CD8-positive, alpha-beta memory T cell (primary cell): ENCODE measurements around the gene CCDC188. TPM values are rescaled to one million over a fixed set of nuclear protein-coding genes. Genes with fewer than 3 reads are reported as not detected.

Source experiments
- CTCF ChIA-PET: fragments of 350-600 bp; sonication (Branson Sonifier 250); formaldehyde crosslinking; loops from one replicate; lab custom pipeline; 2021; ENCODE audit warnings: antibody characterized with exemption; lab: Charles Lee
- POLR2A ChIA-PET: fragments of 350-600 bp; sonication (Branson Sonifier 250); formaldehyde crosslinking; loops from one replicate; lab custom pipeline; 2021; ENCODE audit warnings: antibody characterized with exemption; lab: Charles Lee
- DNase-seq, 5 donors: peaks; one replicate each; pipeline versions ENCODE4 v3.0.0 to v3.0.0-alpha.2; 2020 to 2022; ENCODE audit warnings: mixed read lengths in 1 of 5
- H3K27ac ChIP-seq: one replicate; pipeline ENCODE4 v1.7.0; 2013; ENCODE audit warnings: low read depth, mild to moderate bottlenecking, low read length, moderate library complexity
- H3K27me3 ChIP-seq: 2 replicates; pipeline ENCODE4 v1.7.0; 2013; ENCODE audit warnings: low read length, mild to moderate bottlenecking; ENCODE audit not compliant: insufficient read depth, poor library complexity, severe bottlenecking
- H3K36me3 ChIP-seq: 2 replicates; pipeline ENCODE4 v1.7.0; 2013; ENCODE audit warnings: mild to moderate bottlenecking, low read length, moderate library complexity; ENCODE audit not compliant: insufficient read depth
- H3K4me1 ChIP-seq: 2 replicates; pipeline ENCODE4 v1.7.0; 2013; ENCODE audit warnings: mild to moderate bottlenecking, low read length, moderate library complexity; ENCODE audit not compliant: insufficient read depth
- H3K4me3 ChIP-seq: 2 replicates; pipeline ENCODE4 v1.7.0; 2013; ENCODE audit warnings: mild to moderate bottlenecking, low read length
- H3K9me3 ChIP-seq: 2 replicates; pipeline ENCODE4 v1.7.0; 2013; ENCODE audit warnings: mild to moderate bottlenecking, low read length
- H3K27ac Mint-ChIP-seq, 8 donors: one replicate each; pipeline ENCODE4 v1.8.0; 2020 to 2021; ENCODE audit warnings: mixed read lengths in 8 of 8, mild to moderate bottlenecking in 6 of 8, inconsistent platforms in 3 of 8, moderate library complexity in 3 of 8
- H3K27me3 Mint-ChIP-seq, 2 donors: one replicate each; pipeline ENCODE4 v1.8.0; 2020 to 2021; ENCODE audit warnings: mixed read lengths in 2 of 2, mild to moderate bottlenecking in 1 of 2, moderate library complexity in 1 of 2
- H3K36me3 Mint-ChIP-seq, 3 donors: one replicate each; pipeline ENCODE4 v1.8.0; 2020 to 2021; ENCODE audit warnings: mixed read lengths in 3 of 3, inconsistent platforms in 1 of 3, mild to moderate bottlenecking in 1 of 3
- H3K4me1 Mint-ChIP-seq, 3 donors: one replicate each; pipeline ENCODE4 v1.8.0; 2020 to 2021; ENCODE audit warnings: mixed read lengths in 3 of 3, inconsistent platforms in 1 of 3, mild to moderate bottlenecking in 1 of 3
- H3K4me3 Mint-ChIP-seq, 7 donors: one replicate each; pipeline ENCODE4 v1.8.0; 2020 to 2021; ENCODE audit warnings: mixed read lengths in 7 of 7, mild to moderate bottlenecking in 6 of 7, moderate library complexity in 4 of 7, inconsistent platforms in 2 of 7
- H3K9me3 Mint-ChIP-seq, 5 donors: one replicate each; pipeline ENCODE4 v1.8.0; 2020 to 2022; ENCODE audit warnings: mixed read lengths in 5 of 5, mild to moderate bottlenecking in 3 of 5, moderate library complexity in 2 of 5, inconsistent platforms in 1 of 5
- polyA plus RNA-seq: library from polyadenylated mRNA; unstranded; fragments of 300-500 nt; fragmentation: Illumina TruSeq; gene quantifications from one replicate; pipeline ENCODE4 v1.2.3, GENCODE V29; 2021
- total RNA-seq, 2 experiments: library from RNA; stranded (reverse); gene quantifications; one replicate each; pipeline ENCODE4 v1.2.3, GENCODE V29; 2021

CCDC188 gene
- total and polyA plus RNA-seq, 3 experiments from 2014 or later: not detected

GRCh38 chr22:20186871-20187546, 36.2 kb upstream of the CCDC188 start:
- no peaks in the 10 kb centered on the region for H3K36me3 ChIP-seq
- Mint-ChIP-seq H3K27ac (no peak overlapping the region), H3K4me1 (peaks cover 0 to 2% (median 0%) of the 10 kb centered on the region in 3 donors), H3K9me3 (no peaks in the 10 kb centered on the region), H3K4me3 (no peak overlapping the region), H3K27me3 (no peaks in the 10 kb centered on the region), H3K36me3 (no peaks in the 10 kb centered on the region)
- no peaks in the 10 kb centered on the region for H3K9me3 ChIP-seq
- no peak for DNase-seq
- POLR2A ChIA-PET: no interaction called here
- no peak overlapping the region for H3K27ac ChIP-seq
- H3K27me3 ChIP-seq: no peaks in the 10 kb centered on the region
- no peaks in the 10 kb centered on the region for H3K4me1 ChIP-seq
- no peak overlapping the region for H3K4me3 ChIP-seq
- CTCF ChIA-PET: no interaction called here

DNA sequence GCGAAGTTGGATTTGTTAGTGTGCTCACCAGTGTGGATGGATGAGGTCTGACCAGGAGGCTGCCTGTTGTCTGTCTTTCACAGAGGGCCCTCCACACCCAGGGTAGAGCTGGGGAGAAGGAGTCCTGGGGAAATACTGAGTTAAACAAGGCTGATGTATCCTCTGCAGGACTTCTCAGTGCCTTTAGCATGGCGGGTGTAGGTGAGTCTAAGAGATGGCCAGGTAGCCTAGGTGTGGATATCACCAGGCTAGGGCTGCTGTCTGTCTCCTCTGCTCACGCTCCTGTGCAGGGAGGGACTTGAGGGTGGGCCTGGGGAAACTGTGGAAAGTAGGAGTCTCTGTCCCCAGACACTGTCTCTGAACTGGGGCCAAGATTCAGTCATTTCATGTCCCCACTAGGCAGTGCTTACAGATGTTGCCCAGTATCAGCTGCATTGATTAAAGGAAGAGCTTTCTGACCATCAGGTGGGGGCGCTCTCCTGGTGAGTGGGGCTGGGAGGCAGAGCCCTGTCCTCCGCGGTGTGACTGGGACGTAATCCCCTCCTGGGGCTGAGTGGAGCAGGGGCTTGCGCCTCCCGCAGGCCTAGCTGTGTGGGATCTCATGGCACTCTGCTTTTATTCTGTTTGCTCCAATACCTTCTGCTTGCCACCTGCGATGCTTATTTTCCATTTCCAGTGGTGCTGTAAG, 35.5 kb upstream of the CCDC188 start:
- CTCF ChIA-PET: no interaction called here
- no peak overlapping the region for H3K4me3 ChIP-seq
- no peaks in the 10 kb centered on the region for H3K4me1 ChIP-seq
- H3K27ac ChIP-seq: no peak overlapping the region
- POLR2A ChIA-PET: no interaction called here
- H3K9me3 Mint-ChIP-seq: no peaks in the 10 kb centered on the region
- H3K27me3 Mint-ChIP-seq: no peaks in the 10 kb centered on the region
- H3K4me3 Mint-ChIP-seq: no peak overlapping the region
- H3K36me3 Mint-ChIP-seq: no peaks in the 10 kb centered on the region
- peaks cover 0 to 2% (median 0%) of the 10 kb centered on the region in 3 donors for H3K4me1 Mint-ChIP-seq
- no peaks in the 10 kb centered on the region for H3K27me3 ChIP-seq
- no peak for DNase-seq
- no peaks in the 10 kb centered on the region for H3K9me3 ChIP-seq
- H3K27ac Mint-ChIP-seq: no peak overlapping the region
- H3K36me3 ChIP-seq: no peaks in the 10 kb centered on the region

GRCh38 chr22:20185750-20186149, 34.9 kb upstream of the CCDC188 start:
- H3K36me3 ChIP-seq: no peaks in the 10 kb centered on the region
- Mint-ChIP-seq H3K27ac (no peak overlapping the region), H3K4me3 (no peak overlapping the region), H3K27me3 (peaks cover 0 to 2% of the 10 kb centered on the region in 2 donors), H3K9me3 (no peaks in the 10 kb centered on the region), H3K36me3 (no peaks in the 10 kb centered on the region), H3K4me1 (peaks cover 0 to 2% (median 0%) of the 10 kb centered on the region in 3 donors)
- H3K27ac ChIP-seq: no peak overlapping the region
- H3K4me3 ChIP-seq: no peak overlapping the region
- CTCF ChIA-PET: no interaction called here
- POLR2A ChIA-PET: no interaction called here
- DNase-seq: no peak
- no peaks in the 10 kb centered on the region for H3K27me3 ChIP-seq
- H3K4me1 ChIP-seq: no peaks in the 10 kb centered on the region
- H3K9me3 ChIP-seq: no peaks in the 10 kb centered on the region

DNA sequence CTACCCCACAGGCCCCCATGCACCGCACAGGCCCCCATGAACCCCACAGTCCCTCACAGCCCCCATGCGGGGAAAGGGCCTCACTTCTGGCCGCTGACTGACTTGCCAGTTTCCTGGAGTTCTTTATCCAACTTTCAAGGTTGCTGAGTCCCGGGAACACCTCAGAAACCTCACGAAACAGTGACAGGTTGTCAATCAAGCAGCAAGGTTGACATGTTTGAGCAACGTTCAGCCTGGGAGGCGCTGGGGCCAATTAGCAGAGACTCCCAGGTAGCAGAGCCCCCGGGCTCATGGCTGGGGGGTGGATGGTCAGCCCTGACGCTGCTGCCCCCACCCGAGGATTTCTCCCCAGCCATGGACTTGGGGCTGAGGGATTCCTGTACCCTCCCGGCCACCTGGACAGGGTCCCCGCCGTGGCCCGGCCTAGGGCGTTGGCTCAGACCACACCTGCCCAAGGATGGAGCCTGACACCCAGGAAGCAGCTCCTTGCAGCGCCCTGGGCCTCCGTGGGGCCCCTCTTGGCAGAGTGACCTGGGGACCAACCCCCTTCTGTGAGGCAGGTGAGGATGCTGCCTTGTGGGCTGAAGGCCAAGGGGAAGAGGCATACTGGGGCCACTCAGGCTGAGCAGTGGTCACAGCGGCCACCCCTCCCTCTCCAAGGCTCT, 33.8 kb upstream of the CCDC188 start:
- no peaks in the 10 kb centered on the region for H3K27me3 ChIP-seq
- H3K9me3 ChIP-seq: no peaks in the 10 kb centered on the region
- DNase-seq: no peak
- Mint-ChIP-seq H3K36me3 (no peaks in the 10 kb centered on the region), H3K4me1 (no peaks in the 10 kb centered on the region), H3K9me3 (no peaks in the 10 kb centered on the region), H3K27ac (peak overlapping the region in 1 of 8 donors; percentile 63), H3K4me3 (no peak overlapping the region), H3K27me3 (peaks cover 0 to 3% of the 10 kb centered on the region in 2 donors)
- ChIA-PET CTCF (no interaction called here), POLR2A (no interaction called here)
- H3K36me3 ChIP-seq: no peaks in the 10 kb centered on the region
- no peak overlapping the region for H3K4me3 ChIP-seq
- no peaks in the 10 kb centered on the region for H3K4me1 ChIP-seq
- H3K27ac ChIP-seq: no peak overlapping the region

GRCh38 chr22:20183823-20184222, 33.0 kb upstream of the CCDC188 start:
- Histone ChIP-seq H3K36me3 (no peaks in the 10 kb centered on the region), H3K4me1 (no peaks in the 10 kb centered on the region), H3K4me3 (no peak overlapping the region), H3K9me3 (no peaks in the 10 kb centered on the region), H3K27me3 (peaks cover under 1% of the 10 kb centered on the region), H3K27ac (no peak overlapping the region)
- no peak overlapping the region for H3K4me3 Mint-ChIP-seq
- CTCF ChIA-PET: no interaction called here
- no peaks in the 10 kb centered on the region for H3K4me1 Mint-ChIP-seq
- H3K27me3 Mint-ChIP-seq: peaks cover 0 to 3% of the 10 kb centered on the region in 2 donors
- no peak overlapping the region for H3K27ac Mint-ChIP-seq
- no peak for DNase-seq
- POLR2A ChIA-PET: no interaction called here
- H3K9me3 Mint-ChIP-seq: no peaks in the 10 kb centered on the region
- no peaks in the 10 kb centered on the region for H3K36me3 Mint-ChIP-seq

- H3K27me3 Mint-ChIP-seq: peaks cover 0 to 3% of the 10 kb centered on the region in 2 donors
- POLR2A ChIA-PET: no interaction called here
- no peaks in the 10 kb centered on the region for H3K9me3 Mint-ChIP-seq
- no peak overlapping the region for H3K27ac ChIP-seq
- no peaks in the 10 kb centered on the region for H3K4me1 Mint-ChIP-seq
- no peak overlapping the region for H3K4me3 ChIP-seq
- peaks cover 3% of the 10 kb centered on the region for H3K27me3 ChIP-seq
- no peaks in the 10 kb centered on the region for H3K9me3 ChIP-seq
- no peaks in the 10 kb centered on the region for H3K36me3 Mint-ChIP-seq
- no peaks in the 10 kb centered on the region for H3K36me3 ChIP-seq
- H3K27ac Mint-ChIP-seq: peak overlapping the region in 1 of 8 donors; percentile 46
- no peak overlapping the region for H3K4me3 Mint-ChIP-seq
- no peaks in the 10 kb centered on the region for H3K4me1 ChIP-seq
- DNase-seq: no peak
- CTCF ChIA-PET: no interaction called here
Measured at GRCh38 chr22:20183101-20183500, 32.2 kb upstream of the CCDC188 start.

- DNase-seq: no peak
- H3K9me3 ChIP-seq: no peaks in the 10 kb centered on the region
- Mint-ChIP-seq H3K27ac (no peak overlapping the region), H3K27me3 (peaks cover 0 to 3% of the 10 kb centered on the region in 2 donors), H3K36me3 (no peaks in the 10 kb centered on the region), H3K9me3 (no peaks in the 10 kb centered on the region), H3K4me3 (no peak overlapping the region), H3K4me1 (no peaks in the 10 kb centered on the region)
- H3K36me3 ChIP-seq: no peaks in the 10 kb centered on the region
- ChIA-PET CTCF (no interaction called here), POLR2A (no interaction called here)
- no peaks in the 10 kb centered on the region for H3K4me1 ChIP-seq
- H3K27ac ChIP-seq: no peak overlapping the region
- H3K27me3 ChIP-seq: peaks cover 3% of the 10 kb centered on the region
- no peak overlapping the region for H3K4me3 ChIP-seq
Measured at GRCh38 chr22:20182365-20182764, 31.5 kb upstream of the CCDC188 start.

DNA sequence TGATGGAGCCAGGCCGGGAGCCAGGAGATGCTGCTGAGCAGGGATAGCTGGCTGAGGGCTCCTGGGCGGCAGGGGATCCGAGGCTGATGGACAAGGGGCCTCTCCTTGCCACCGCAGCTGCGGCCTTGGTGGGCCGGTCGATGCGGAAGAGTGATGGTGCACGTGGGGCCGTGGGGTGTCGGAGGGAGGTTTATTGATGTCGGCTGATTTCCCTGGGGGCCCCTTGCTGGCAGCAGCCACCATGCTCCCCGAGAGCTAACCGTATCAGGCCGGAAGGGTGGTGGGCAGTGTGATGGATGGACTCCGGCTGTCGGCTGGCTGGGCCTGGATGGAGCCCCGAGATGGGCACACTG, 31.0 kb upstream of the CCDC188 start:
- H3K27me3 ChIP-seq: peaks cover 3% of the 10 kb centered on the region
- CTCF ChIA-PET: no interaction called here
- Mint-ChIP-seq H3K36me3 (no peaks in the 10 kb centered on the region), H3K27me3 (peaks cover 0 to 3% of the 10 kb centered on the region in 2 donors), H3K9me3 (no peaks in the 10 kb centered on the region), H3K4me3 (no peak overlapping the region), H3K27ac (no peak overlapping the region), H3K4me1 (no peaks in the 10 kb centered on the region)
- H3K4me1 ChIP-seq: no peaks in the 10 kb centered on the region
- POLR2A ChIA-PET: no interaction called here
- H3K36me3 ChIP-seq: no peaks in the 10 kb centered on the region
- no peak overlapping the region for H3K4me3 ChIP-seq
- H3K9me3 ChIP-seq: no peaks in the 10 kb centered on the region
- H3K27ac ChIP-seq: no peak overlapping the region
- no peak for DNase-seq
